Measurements from ENCODE around the gene FAAP100.

GRCh38 chr17:81556863-81557262 lies 4.7 kb upstream of the FAAP100 start:
- TF ChIP-seq EZH2phosphoT487 (IDR thresholded peaks at IDR 0.05; ENCODE audit: borderline replicate concordance, low read depth) = no peak
- TF ChIP-seq FOXM1 (IDR thresholded peaks at IDR 0.05; ENCODE audit: low read depth) = no peak
- no peak for TF ChIP-seq CTCF (IDR thresholded peaks at IDR 0.05)
- TF ChIP-seq NFIC (IDR thresholded peaks at IDR 0.05; ENCODE audit: borderline replicate concordance) = no peak
- no peak for TF ChIP-seq TAF1 (IDR thresholded peaks at IDR 0.05; ENCODE audit: borderline replicate concordance, low read depth, low read length)
- TF ChIP-seq YY1 (IDR thresholded peaks at IDR 0.05; ENCODE audit: low read depth) = no peak
- TF ChIP-seq SMC3 (IDR thresholded peaks at IDR 0.05; ENCODE audit: low read depth, low read length) = no peak
- TF ChIP-seq USF1 (IDR thresholded peaks at IDR 0.05; ENCODE audit: borderline replicate concordance, low read depth) = no peak
- TF ChIP-seq POLR2AphosphoS5 (IDR thresholded peaks at IDR 0.05; ENCODE audit: low read depth, low read length) = no peak
